A549 (cell line): ENCODE measurements around the gene E2F6.

Experiments used
- CEBPB ChIP-seq, 2 experiments: fragments of >200 bp in 1 of 2; sonication (Bioruptor Twin) in 1 of 2; formaldehyde crosslinking in 1 of 2; IDR thresholded peaks; 2 replicates each; pipeline ENCODE4 v1.6.1; 2012 to 2016
- CTCF ChIP-seq: fragments of >200 bp; sonication (Bioruptor Twin); formaldehyde crosslinking; IDR thresholded peaks from 3 replicates; pipeline ENCODE4 v1.5.1; 2016
- HDAC2 ChIP-seq: fragments of 200-600 bp; sonication (generic); IDR thresholded peaks from 2 replicates; pipeline ENCODE4 v1.6.1; 2016
- HOXB13 ChIP-seq: fragments of 250-450 bp; sonication (Bioruptor Pico); IDR thresholded peaks from 2 replicates; pipeline ENCODE4 v1.5.0; 2020; ENCODE audit warnings: low read depth, mild to moderate bottlenecking, moderate library complexity
- KDM1A ChIP-seq: fragments of 200-600 bp; sonication (generic); IDR thresholded peaks from 2 replicates; pipeline ENCODE4 v1.6.1; 2016; ENCODE audit warnings: low read depth, mild to moderate bottlenecking
- MAFK ChIP-seq: fragments of 450-650 bp; IDR thresholded peaks from 2 replicates; pipeline ENCODE4 v1.6.1; 2014; ENCODE audit not compliant: partially characterized antibody
- PBX3 ChIP-seq: IDR thresholded peaks from 2 replicates; pipeline ENCODE4 v1.6.1; 2012
- PHF8 ChIP-seq: fragments of 200-600 bp; sonication (generic); IDR thresholded peaks from 2 replicates; pipeline ENCODE4 v1.6.1; 2016; ENCODE audit warnings: low read depth, mild to moderate bottlenecking, antibody characterized with exemption, moderate library complexity, borderline replicate concordance
- POLR2A ChIP-seq: IDR thresholded peaks from 2 replicates; pipeline ENCODE4 v1.6.1; 2012; ENCODE audit warnings: mild to moderate bottlenecking, low read length
- RAD21 ChIP-seq, 2 experiments: fragments of >200 bp in 1 of 2; sonication (Bioruptor Twin) in 1 of 2; formaldehyde crosslinking in 1 of 2; IDR thresholded peaks in 1 of 2; conservative IDR thresholded peaks in 1 of 2; 2 replicates in 1 of 2; 3 replicates in 1 of 2; pipeline ENCODE4 v1.6.1; 2012 to 2018; ENCODE audit warnings: inconsistent platforms in 1 of 2
- REST ChIP-seq: fragments of 200-600 bp; sonication (generic); IDR thresholded peaks from 2 replicates; pipeline ENCODE4 v1.6.1; 2016; ENCODE audit warnings: antibody characterized with exemption, mild to moderate bottlenecking, moderate library complexity
- USF2 ChIP-seq: fragments of 450-650 bp; IDR thresholded peaks from 2 replicates; pipeline ENCODE4 v1.6.1; 2014; ENCODE audit warnings: antibody characterized with exemption

GRCh38 chr2:11397513-11397912 is 68.4 kb downstream of the E2F6 start:
- TF ChIP-seq USF2 (no peak), PHF8 (no peak), MAFK (no peak), CTCF (no peak), RAD21 (conservative IDR thresholded peaks at IDR 0.05 in 1 of 2, IDR thresholded peaks at IDR 0.05 in 1 of 2) (no peak), HOXB13 (CRISPR knock-in tag) (no peak), CEBPB (IDR thresholded peaks at IDR 0.05) (no peak), POLR2A (no peak), HDAC2 (no peak), REST (no peak), KDM1A (no peak), PBX3 (no peak)
